HG03575 (cell line): ENCODE measurements around the gene AMMECR1.

Experiments
- ATAC-seq: cut with Tn5 transposase; IDR thresholded peaks from one replicate; pipeline ENCODE4 v1.9.1; 2021; ENCODE audit not compliant: unreplicated experiment, insufficient number of reproducible peaks, low FRiP score; ENCODE audit errors: extremely low read depth

The AMMECR1 gene

GRCh38 chrX:110181459-110182137, 136.3 kb downstream of the AMMECR1 start:
- ATAC-seq, result peak; percentile 2

- ATAC-seq, result peak; percentile 66
Measured at GRCh38 chrX:110180928-110181310, 137.0 kb downstream of the AMMECR1 start.

GRCh38 chrX:110180176-110180927, 137.5 kb downstream of the AMMECR1 start:
- ATAC-seq, result no peak

- no peak for ATAC-seq
Measured at GRCh38 chrX:110178179-110178865, 139.6 kb downstream of the AMMECR1 start.

GRCh38 chrX:110175696-110176095, 142.2 kb downstream of the AMMECR1 start:
- no peak for ATAC-seq

- ATAC-seq, result no peak
Measured at GRCh38 chrX:110175146-110175545, 142.7 kb downstream of the AMMECR1 start.

GRCh38 chrX:110173192-110174175, 144.4 kb downstream of the AMMECR1 start:
- no peak for ATAC-seq

- peak; percentile 98 for ATAC-seq
Measured at GRCh38 chrX:110172215-110172614, 145.7 kb downstream of the AMMECR1 start.

- ATAC-seq, result no peak
Measured at GRCh38 chrX:110171442-110171841, 146.4 kb downstream of the AMMECR1 start.

GRCh38 chrX:110170029-110170428, 147.9 kb downstream of the AMMECR1 start:
- no peak for ATAC-seq

- no peak for ATAC-seq
Measured at GRCh38 chrX:110168585-110168984, 149.3 kb downstream of the AMMECR1 start.

- ATAC-seq, result no peak
Measured at GRCh38 chrX:110167952-110168451, 149.9 kb downstream of the AMMECR1 start.

GRCh38 chrX:110163488-110163887, 154.4 kb downstream of the AMMECR1 start:
- no peak for ATAC-seq

- ATAC-seq, result no peak
Measured at GRCh38 chrX:110162867-110163266, 155.0 kb downstream of the AMMECR1 start.

GRCh38 chrX:110162131-110162530, 155.8 kb downstream of the AMMECR1 start:
- no peak for ATAC-seq

- no peak for ATAC-seq
Measured at GRCh38 chrX:110161361-110161686, 156.6 kb downstream of the AMMECR1 start.

- ATAC-seq, result no peak
Measured at GRCh38 chrX:110159865-110160264, 158.0 kb downstream of the AMMECR1 start.

- ATAC-seq, result no peak
Measured at GRCh38 chrX:110159235-110159634, 158.7 kb downstream of the AMMECR1 start.

- ATAC-seq, result no peak
Measured at GRCh38 chrX:110157444-110157843, 160.4 kb downstream of the AMMECR1 start.
